Measurements from ENCODE around the gene PANK3. TPM values are rescaled to one million over a fixed set of nuclear protein-coding genes. Genes with fewer than 3 reads are reported as not detected.

The PANK3 gene
- total RNA-seq, 4 donors from 2014 or later, result 29.7 to 94.8 (median 73.1) TPM

- Histone ChIP-seq H3K9me3 (no peaks in the 10 kb centered on the region), H3K4me3 (peak overlapping the region in 3 of 4 donors; percentile 32 to 47 (median 46)), H3K27ac (no peak overlapping the region), H3K4me1 (peaks cover 0 to 8% (median 0%) of the 10 kb centered on the region in 4 donors), H3K27me3 (peaks cover 0 to 11% of the 10 kb centered on the region in 2 donors), H3K36me3 (no peaks in the 10 kb centered on the region)
- no peak for DNase-seq
- TF ChIP-seq POLR2A (IDR thresholded peaks at IDR 0.05), result no peak
Observed at GRCh38 chr5:168529374-168530234, 49.6 kb downstream of the PANK3 start.

GRCh38 chr5:168528521-168529373 is 50.4 kb downstream of the PANK3 start, which contains the start of gene FBLL1:
TSS of gene FBLL1 (plus strand) at chr5:168529305. CDS start at chr5:168529505, 200 bp downstream.
- no peaks in the 10 kb centered on the region for H3K36me3 ChIP-seq
- H3K27me3 ChIP-seq, result peaks cover 0 to 11% of the 10 kb centered on the region in 2 donors
- H3K9me3 ChIP-seq, result no peaks in the 10 kb centered on the region
- H3K27ac ChIP-seq, result no peak within 1 kb of the TSS
- DNase-seq, result no peak
- TF ChIP-seq CTCF (IDR thresholded peaks at IDR 0.05) (no peak), POLR2A (IDR thresholded peaks at IDR 0.05) (no peak)
- H3K4me1 ChIP-seq, result peaks cover 0 to 8% (median 0%) of the 10 kb centered on the region in 4 donors
- H3K4me3 ChIP-seq, result peak within 1 kb of the TSS in 3 of 4 donors; percentile 32 to 47 (median 46)

GRCh38 chr5:168527756-168528295 is 51.3 kb downstream of the PANK3 start:
- no peaks in the 10 kb centered on the region for H3K9me3 ChIP-seq
- H3K27ac ChIP-seq, result no peak overlapping the region
- peaks cover 0 to 8% (median 0%) of the 10 kb centered on the region in 4 donors for H3K4me1 ChIP-seq
- TF ChIP-seq POLR2A (IDR thresholded peaks at IDR 0.05) (no peak), CTCF (IDR thresholded peaks at IDR 0.05) (no peak)
- no peak overlapping the region for H3K4me3 ChIP-seq
- no peaks in the 10 kb centered on the region for H3K36me3 ChIP-seq
- H3K27me3 ChIP-seq, result peaks cover 0 to 11% of the 10 kb centered on the region in 2 donors
- peak in 1 of 3 donors; percentile 56 for DNase-seq

GRCh38 chr5:168525856-168526255 is 53.3 kb downstream of the PANK3 start:
- no peak for DNase-seq
- H3K27me3 ChIP-seq, result peaks cover 0 to 11% of the 10 kb centered on the region in 2 donors
- H3K27ac ChIP-seq, result no peak overlapping the region
- peaks cover 0 to 8% (median 0%) of the 10 kb centered on the region in 4 donors for H3K4me1 ChIP-seq
- peaks cover 0 to 7% (median 0%) of the 10 kb centered on the region in 3 donors for H3K36me3 ChIP-seq
- H3K9me3 ChIP-seq, result no peaks in the 10 kb centered on the region
- TF ChIP-seq CTCF (IDR thresholded peaks at IDR 0.05), result no peak
- TF ChIP-seq POLR2A (IDR thresholded peaks at IDR 0.05), result no peak
- no peak overlapping the region for H3K4me3 ChIP-seq

- TF ChIP-seq CTCF (IDR thresholded peaks at IDR 0.05), result no peak
- TF ChIP-seq POLR2A (IDR thresholded peaks at IDR 0.05), result no peak
- no peak for DNase-seq
- H3K27ac ChIP-seq, result no peak overlapping the region
- H3K27me3 ChIP-seq, result no peaks in the 10 kb centered on the region
- H3K36me3 ChIP-seq, result peaks cover 0 to 100% (median 0%) of the 10 kb centered on the region in 3 donors
- no peaks in the 10 kb centered on the region for H3K4me1 ChIP-seq
- H3K4me3 ChIP-seq, result no peak overlapping the region
- no peaks in the 10 kb centered on the region for H3K9me3 ChIP-seq
Observed at GRCh38 chr5:168513861-168514428, 65.2 kb downstream of the PANK3 start.
